ENCODE measurements around the gene CLC.

- no peak for TF ChIP-seq ZFP30 (CRISPR knock-in tag; IDR thresholded peaks at IDR 0.05)
- no peak for TF ChIP-seq PPARA (CRISPR knock-in tag; IDR thresholded peaks at IDR 0.05; ENCODE audit: borderline replicate concordance)
- no peak for TF ChIP-seq PATZ1 (CRISPR knock-in tag; IDR thresholded peaks at IDR 0.05; ENCODE audit: borderline replicate concordance)
- no peak for TF ChIP-seq POU6F1 (CRISPR knock-in tag; IDR thresholded peaks at IDR 0.05; ENCODE audit: borderline replicate concordance, low read depth)
- TF ChIP-seq ESRRG (CRISPR knock-in tag; IDR thresholded peaks at IDR 0.05) = no peak
- no peak for TF ChIP-seq ZC3H10 (CRISPR knock-in tag; IDR thresholded peaks at IDR 0.05)
- TF ChIP-seq CREB5 (CRISPR knock-in tag; IDR thresholded peaks at IDR 0.05; ENCODE audit: low read depth) = no peak
- TF ChIP-seq GLIS3 (CRISPR knock-in tag; IDR thresholded peaks at IDR 0.05) = no peak
Measured at GRCh38 chr19:39754544-39754943, 16.7 kb upstream of the CLC start.
